NCI-H2227 treated with DMSO at 0.1 percent for 48 hours (cell line): Measurements from ENCODE around the gene GALNT17.

Experiments used
- DNase-seq: peaks from one replicate; lab custom pipeline; 2025; lab: John Stamatoyannopoulos, UW

The GALNT17 gene

DNA sequence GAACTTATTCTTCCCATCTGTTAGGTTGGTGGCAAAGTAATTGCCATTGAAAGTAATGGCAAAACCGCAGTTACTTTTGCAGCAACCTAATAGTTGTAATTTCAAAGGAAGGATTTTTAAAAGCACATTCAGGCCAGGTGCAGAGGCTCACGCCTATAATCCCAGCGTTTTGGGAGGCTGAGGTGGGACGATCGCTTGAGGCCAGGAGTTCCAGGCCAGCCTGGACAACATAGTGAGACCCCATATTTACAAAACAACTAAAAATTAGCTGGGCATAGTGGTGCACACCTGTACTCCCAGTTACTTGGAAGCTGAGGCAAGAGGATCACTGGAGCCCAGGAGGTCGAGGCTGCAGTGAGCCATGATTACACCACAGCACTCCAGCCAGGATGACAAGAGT is 374.9 kb downstream of the GALNT17 start:
- DNase-seq, result no peak

DNA sequence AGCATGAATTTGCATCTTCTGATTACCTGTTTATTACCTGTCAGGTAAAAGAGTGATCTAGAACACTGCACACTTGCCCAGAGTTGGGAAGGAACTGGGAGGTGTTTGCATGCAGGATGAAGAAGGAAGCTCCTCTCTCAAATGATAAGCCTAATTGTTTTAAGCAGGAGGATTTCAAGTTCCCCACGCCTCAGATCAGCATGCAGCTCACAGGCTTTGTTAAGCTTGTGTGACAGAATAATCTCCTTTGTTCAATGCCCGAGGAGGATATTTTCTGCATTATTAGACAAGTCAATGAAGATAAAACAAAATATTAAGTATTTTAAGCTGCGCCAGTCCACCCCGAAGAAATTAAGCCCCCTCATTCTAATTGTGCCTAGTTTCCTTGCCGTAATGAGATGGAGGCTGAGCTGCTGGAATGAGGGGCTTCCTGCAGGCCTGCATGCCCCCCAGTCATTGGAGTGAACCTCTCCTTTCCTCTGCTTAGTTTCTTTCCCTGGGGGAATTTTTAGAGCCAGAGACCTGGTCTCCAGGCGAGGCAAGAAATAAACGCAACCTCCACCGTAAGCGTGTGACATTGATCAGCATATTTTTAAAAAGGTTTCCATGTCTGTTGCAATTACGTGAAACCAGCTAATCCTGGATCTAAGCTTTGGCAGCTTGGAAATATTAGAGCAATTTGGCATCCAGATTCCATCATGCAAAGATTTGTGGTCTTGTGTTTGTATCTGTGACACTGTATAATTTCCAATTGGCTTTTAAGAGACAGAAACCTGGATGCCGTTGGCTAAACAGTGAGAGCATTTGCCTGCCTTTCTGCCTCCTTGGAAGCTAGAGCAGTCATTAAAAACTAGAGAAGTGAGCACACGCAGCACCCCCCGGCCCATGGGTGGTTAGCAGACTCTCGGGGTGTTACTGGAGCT is 376.0 kb downstream of the GALNT17 start:
- no peak for DNase-seq

DNA sequence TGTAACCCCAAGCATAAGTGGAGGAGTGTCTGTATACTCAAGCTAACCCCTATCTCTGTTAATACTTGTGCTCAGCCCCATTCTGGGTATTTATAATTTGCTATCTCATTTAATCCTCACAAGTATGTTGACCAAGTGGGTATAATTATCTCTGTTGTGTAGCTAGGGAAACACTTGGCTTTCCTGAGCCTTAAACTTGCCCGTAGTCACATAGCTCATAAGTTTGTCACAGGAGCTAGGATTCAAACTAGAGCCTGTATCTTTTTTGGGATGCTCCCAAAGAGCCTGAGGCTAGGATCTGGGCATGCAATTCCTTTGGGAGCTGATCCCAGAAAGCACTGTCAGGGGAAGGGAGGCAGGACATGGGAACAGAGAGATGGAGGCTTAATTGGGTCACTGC is 377.4 kb downstream of the GALNT17 start:
- DNase-seq, result no peak

DNA sequence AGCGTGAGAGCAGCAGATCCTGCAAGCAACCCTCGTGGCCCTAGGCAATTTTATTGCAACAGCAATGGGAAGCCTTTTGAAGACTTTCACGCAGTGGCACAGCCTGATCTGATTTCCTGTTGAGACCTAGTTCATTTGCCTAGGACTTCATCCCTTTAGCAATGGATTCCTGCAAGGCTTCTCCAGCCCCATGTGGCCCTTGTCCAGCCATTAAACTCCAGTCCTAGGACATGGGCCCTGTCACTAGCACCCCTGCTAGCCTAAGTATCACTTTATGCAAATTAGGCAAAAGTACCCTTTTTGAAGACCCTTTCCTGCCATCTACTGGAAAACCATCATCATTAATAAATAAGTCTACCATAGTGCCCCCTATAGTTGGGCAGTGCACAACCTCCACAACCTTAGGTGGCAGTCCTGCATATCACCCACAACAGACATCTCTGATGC is 379.4 kb downstream of the GALNT17 start:
- no peak for DNase-seq

DNA sequence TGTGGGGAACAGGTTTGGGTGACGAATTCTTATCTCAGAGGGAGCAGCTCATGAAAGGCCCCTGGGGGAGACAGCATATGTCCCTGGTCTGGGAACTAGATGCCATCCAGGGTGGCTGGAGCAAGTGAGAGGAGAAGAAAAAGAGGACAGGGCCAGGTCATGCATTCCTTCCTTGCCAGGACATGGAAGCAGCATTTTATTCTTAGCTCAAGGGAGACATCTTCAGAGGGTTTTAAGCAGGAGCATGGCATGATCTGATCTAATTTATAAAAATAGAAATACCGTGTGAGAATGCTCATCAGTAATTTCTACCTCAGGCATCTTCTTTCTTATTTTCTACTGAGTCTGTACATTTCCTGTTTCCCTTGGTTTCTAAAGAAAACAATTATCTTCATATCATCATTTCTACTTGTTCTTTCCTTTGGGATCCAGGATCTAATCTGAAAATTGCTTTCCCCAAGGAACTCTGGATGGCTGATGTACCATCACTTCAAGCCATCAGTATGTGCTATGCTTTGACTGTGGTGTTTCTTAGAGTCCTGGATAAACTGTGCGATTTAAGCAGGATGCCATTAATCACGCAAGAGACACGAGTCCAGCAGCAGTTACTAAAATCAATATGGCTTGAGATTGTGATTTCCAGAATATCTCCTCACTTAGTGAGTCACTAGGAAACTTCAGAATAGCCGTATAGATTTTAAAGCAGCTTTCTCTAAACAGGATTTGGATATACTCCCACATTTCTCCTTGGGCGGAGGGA is 386.2 kb downstream of the GALNT17 start:
- DNase-seq, result no peak

DNA sequence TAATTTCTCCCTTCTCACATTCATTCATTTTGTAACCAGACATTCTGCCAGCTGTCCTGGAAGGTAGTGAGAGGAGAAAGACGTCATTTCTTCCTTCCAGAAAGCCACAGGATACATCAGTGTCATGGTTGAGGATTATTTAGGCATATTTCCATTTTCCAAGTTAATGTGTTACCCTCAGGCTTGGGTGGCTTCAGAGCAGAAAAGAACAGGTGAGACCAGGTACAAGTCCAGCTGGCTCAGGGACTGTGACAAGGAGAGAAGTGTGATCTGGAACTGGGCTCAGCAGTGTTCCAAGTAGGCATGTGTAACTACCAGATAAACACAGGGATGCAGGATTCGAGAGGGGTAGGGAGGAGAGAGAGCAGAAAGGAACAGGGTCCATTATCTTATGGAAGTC is 386.9 kb downstream of the GALNT17 start:
- no peak for DNase-seq

DNA sequence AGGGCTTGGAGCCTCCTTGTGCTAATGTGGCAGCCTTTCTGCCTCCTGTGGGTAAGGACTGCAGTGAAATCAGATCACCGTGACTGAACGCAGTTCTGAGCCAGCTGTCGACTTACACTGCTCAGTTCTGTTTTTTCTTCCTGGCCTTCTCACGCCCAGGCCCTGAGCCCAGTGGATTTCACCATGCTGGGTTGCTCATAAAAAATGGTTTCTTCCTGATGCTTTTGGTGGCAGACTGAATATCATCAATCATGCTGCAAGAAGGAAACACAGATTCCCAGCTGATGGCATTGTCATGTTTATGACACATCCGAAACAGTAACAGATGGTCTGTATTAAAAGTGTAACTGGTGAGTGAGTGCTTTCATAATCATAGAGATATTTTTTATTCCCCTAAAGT is 389.6 kb downstream of the GALNT17 start:
- DNase-seq, result no peak

DNA sequence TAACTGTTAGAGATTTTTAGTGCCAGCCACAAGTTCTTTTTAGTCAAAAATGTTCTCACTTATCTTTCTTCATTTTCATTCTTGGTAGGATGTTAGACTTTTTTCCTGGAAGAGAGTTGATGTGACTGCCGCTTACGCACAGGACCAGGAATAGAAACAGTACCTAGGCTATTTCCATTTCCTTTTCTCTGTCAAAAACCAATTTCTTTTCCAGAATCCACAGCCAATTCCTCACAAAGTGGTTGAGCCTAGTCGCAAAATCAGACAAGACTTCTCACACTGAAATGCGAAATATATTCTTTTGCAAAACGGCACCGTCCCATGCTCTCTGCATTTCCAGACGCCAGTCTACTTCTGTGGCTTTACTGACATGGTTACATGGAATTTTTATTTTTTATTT is 394.2 kb downstream of the GALNT17 start:
- DNase-seq, result no peak

DNA sequence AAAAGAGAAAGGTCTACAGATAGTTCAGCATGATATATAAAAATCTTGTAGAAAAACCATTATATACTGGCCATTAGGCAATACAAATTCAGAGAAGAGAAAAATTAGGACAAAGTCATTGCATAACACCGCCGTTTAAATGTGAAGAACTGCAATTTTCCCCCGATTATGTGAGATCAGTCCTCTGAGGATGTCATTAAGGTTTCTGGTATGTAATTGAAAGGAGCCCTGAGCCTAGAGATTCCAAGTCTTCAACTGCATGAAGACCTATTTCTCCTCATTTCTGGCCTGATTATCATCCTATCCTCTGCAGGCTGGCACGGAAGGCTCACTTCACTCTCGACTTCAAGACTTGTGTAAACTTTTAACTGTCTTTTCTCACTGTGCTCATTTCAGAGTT is 395.3 kb downstream of the GALNT17 start:
- DNase-seq, result no peak

DNA sequence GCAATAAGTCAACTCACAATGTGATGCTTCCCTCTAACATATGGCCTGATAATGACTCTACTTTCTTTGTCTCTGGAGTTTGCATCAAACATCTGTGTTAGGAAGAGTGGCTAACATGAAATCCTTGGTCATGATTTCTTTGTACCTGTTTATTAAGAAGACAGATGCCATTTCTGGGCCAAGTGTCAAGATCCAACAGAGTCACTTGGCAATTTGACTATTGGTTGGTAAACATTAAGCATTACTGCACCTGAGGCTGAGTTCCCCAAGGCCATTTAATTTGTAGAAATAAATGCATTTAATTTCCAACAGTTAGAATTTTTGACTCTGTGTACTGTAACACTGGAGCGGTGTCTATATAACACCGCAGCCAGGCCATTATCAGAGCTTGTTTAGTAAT is 403.7 kb downstream of the GALNT17 start:
- DNase-seq, result no peak

DNA sequence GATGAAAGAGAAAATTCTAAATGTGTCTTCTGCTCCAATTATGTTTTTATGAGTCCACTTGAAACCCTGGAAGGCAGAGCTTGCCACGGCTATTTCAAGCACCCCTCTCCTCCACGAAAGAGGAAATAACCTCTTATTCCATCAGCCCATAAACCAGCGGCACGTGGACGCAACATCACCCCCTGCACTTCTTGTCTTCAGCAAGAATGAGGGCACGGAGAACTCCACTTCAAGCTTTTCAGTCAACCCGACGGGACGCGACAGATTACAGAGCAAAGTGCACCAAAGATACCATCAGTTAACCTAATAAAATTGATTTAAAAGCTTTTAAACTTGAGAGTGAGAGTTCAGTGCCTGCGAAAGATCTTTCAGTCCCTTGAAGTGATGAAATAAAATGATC is 406.3 kb downstream of the GALNT17 start:
- DNase-seq, result no peak

DNA sequence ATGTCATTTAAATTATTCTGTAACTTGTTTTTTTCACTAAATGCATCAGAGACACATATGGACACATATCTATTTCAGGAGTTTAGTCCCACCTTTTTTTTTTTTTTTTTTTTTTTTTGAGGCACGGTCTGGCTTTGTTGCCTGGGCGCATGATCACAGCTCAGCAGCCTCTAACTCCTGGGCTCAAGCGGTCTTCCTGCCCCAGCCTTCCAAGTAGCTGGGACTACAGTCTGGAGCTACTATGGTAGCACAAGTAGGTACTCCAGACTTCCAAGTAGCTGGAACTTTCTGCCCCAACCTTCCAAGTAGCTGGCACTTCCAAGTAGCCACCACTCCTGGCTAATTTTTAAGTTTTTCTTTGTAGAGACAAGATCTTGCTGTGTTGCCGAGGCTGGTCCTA is 407.7 kb downstream of the GALNT17 start:
- DNase-seq, result no peak

DNA sequence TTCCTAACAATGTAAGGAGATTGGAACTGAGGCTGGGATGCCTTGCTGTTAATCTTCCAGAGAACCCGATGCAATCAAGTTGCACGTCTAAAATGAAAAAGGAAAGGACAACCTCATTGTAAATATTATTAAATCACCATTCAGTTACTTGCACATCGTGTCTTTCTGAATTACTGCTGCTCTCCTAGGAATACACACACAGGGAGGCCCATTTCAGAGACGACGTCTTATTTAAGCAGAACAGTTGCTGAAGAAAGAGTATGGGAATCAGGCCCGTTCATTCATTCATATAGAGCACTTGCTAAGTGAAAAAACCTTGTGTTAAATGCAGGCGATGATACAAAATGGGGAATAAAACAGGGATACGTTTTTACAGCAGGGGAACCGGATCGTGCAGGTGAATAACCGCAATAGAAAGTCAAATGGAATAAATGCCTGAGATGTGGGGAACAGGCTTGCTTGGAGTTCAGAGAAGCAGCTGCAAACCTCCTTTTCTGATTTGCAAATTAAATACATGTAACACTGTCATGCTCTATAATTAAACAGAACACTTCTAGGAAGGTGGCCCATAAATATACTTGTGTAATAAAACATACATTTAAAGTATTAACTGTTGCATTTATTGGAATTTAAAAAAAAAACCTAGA is 409.9 kb downstream of the GALNT17 start:
- no peak for DNase-seq

DNA sequence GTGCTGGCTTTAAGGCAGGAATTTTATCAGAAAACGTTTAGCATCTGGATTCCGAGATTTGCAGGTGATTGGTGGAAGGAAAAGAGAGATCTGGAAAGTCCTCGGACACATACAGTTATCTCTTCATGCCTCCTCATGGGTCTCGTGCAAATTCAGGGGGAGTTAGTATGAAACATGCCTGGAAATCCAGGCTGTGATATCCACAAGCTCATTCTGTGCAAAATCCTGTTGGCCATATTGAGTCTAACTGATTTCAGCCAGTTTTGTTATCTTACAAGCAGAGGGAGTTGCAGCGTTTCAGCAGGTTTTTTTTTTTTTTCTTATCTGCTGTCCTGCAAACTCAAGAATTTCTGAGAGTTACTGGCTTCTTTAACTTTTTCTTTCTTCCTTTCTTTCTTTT is 411.5 kb downstream of the GALNT17 start:
- DNase-seq, result no peak

DNA sequence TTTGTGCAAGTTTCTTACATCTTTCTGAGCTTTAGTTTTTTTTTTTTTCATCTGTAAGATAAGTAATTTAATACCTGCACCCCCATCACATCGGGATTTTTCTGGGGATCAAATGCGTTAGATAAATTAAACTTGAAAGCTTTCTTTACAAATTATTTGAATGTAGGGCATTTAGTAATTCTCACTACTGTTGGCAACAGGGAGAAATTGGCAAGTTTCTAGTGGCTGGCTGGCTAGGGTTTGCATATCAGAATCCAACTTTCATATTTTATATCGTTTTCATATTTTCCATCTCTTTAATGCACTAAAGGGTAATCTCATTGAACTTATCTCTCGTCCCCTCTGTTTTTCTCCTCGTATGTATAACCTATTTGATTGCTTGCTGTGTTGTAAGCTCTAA is 412.9 kb downstream of the GALNT17 start:
- no peak for DNase-seq

DNA sequence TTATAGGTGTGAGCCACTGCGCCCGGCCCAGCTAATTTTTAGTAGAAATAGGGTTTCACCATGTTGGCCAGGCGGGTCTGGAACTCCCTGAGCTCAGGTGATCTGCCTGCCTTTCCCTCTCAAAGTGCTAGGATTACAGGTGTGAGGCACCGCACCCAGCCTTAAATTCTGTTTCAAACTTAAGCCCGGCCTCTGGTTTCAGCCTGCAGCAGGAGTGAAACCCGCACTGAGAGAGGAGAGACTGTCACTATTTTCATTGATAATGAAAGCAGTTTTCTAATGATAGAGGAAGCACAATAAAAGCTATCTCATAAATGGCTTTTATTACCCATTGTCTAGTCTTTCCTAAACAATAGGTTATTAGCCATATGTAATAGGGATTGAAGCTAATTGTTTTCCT is 415.5 kb downstream of the GALNT17 start:
- DNase-seq, result no peak

DNA sequence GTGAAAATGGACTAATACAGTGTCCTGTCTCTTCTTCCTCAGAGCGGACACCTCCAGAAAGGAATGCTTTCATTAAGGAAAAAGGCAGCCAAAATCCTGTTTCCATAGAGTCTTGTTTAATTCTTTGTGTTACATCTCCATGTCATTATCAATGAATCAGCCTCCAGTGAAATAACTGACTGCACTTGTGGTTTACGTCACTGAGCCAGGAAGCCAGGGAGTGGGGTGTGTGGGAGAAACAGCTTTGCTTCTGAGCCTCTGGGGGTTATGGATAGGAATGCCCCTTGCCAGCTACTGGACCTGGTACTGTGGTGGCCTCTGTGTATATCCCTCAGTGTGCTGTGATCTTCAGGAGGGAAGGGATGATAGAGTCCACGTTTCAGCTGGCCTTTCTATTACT is 416.8 kb downstream of the GALNT17 start:
- DNase-seq, result no peak

DNA sequence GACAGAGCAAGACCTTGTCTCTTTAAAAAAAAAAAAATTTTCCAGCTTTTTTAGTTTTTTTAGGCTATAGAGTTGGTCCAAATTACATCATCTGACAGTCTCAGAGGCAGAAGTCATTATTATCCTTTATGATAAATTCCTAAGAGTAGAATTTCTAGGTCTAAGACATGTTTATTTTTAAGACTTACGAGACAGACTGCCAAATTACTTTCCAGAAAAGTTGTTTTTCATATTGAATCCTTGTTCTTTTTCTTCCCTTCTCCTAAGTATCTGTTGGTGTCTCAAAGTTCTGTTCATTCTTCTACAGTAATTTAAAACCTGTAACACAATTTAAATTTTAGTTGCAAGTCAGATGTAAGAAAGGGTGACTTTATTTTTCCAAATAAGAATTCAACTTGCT is 421.4 kb downstream of the GALNT17 start:
- DNase-seq, result no peak

DNA sequence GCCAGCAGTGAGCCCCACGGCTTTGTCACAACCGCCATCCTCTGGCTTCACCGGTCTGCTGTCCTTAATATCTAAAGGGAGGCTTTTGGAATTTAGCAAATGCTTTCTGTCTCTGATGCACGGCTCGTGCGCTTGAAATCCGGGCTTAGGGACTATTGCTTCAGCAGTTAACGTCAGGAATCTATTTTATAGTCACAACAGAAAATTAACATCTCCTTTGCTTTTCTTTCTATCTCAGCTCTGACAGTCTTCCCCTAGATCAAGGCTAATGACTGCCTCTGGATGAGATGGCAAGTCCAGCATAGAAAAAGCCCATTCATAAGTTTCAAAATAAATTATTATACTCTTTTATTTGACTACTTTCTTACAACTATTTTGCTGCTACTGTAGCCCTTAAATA is 423.8 kb downstream of the GALNT17 start:
- DNase-seq, result no peak

DNA sequence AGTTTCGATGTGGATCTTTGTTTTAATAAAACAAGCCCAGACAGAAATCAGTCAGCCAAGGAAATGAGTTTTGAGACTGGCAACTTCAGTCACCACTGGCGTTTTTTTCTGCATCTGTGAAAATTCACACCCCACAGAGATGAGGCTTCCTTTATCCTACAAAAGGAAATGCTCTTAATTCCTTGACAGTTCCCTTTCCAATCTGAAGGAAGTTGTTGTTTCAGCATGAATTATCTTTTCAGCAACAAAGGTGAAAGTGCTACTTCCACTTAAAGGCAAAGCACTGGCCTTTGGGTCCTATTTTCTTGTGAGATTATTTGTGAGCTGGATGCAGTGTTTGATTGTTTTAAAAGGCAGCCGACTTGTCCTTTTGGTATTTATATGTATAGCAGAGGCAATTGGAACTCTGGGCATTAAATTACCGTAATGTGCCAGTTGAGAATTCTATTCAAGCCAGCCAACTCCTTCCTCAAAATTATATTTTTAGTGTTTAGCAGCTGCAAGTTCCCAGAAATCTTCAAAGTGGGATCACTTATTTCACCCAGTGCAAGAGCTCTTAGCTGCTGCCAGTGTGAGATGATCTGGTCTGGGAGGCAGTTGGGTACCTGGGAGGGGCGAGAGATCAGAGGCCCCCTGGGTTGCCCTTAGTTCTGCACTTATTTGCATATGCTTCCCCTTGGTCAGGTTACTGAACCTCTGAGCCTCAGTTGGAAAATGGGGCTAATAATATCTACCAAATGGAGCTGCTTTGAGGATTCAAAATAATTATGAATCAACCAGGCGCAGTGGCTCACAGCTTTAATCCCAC is 427.1 kb downstream of the GALNT17 start:
- DNase-seq, result no peak

DNA sequence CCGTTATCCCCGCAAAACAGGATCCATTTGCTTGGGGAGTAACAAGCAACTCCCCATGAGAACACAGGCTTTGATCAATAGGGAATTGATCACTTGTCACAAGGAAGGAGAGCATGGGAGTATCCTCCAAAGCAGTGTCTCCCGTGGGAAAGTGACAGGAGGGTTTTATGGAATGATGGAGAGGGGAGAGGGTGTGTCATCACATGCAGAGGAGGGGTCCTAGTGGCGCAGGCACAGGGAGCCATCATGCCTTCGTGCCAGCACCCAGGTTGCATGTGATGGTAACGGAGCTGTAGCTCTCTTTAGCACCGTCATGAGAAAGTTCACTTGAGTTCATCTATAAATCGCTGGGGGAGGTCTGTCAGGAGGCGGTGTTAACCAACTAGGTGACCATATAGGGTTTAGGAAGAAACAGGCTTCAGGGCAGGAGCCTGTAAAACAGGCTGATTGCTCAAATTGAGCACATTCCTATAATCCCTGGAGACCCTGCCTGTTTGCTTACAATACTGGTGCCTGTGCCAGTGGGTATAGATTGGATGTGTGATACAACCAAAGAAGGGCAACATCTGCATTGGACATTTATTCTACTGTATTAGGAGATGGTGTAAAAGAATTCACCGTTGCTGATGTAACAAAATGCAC is 428.5 kb downstream of the GALNT17 start:
- no peak for DNase-seq
